ENCODE data around the gene LCOR.

LCOR gene

DNA sequence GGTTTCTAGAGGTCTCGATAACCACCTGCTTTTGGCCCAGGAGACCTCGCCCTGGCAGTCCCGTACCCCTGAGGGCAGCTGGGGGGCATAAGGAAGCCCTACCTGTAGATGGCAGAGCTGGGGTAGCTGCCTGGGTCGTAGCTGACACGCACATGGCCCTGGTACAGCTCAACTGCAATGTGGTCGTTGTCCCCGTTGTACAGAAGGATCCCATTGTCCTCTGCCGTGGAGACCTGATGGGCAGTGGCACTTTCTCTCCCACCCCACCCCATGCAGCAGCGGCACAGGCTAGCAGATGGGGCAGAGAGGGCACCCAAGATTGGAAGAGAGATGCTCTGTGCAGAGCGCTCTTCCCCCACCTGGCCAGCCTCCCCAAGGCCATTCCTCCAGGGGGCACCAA, 172.5 kb downstream of the LCOR start:
- in situ Hi-C loops (cut with MboI; ENCODE audit: low sequenced_read_pairs), result no loop called here

DNA sequence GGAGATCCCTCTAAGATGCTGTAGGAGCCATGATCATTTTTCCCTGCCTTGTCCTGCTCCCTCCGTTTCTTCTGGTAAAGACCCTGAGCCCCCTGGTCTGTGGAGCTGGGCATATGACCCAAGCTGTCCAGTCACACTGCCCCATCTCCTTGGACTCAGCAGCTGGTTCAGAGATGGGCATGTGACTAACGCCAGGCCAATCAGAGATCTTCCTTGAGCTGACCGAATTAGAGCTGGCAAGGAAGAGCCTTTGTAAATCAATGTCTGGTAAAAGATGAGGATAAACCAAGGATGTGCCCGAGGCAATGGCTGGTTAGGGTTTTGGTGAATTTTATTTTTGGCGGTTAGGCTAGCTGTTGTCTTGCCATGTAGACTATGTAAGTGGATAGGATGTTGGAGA, 173.3 kb downstream of the LCOR start:
- in situ Hi-C loops (cut with MboI; ENCODE audit: low sequenced_read_pairs), result no loop called here

DNA sequence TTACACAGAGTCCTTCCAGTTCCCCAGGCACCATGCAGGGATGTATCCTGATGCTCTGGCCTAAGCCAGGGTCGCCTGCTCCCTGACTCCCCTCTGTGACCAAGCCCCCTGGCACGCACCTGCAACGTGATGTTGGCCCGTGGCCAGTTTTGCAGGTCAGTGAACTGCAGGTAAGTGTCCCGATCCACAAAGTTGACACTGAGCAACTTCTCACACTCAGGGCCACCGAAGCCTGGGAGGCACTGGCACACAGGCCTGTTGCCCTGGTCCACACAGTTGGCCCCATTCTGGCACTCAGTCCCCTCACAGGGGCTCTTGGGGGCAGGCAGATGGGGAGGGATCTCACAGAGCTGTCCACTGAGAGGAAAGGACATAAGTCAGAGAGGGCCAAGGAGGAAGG, 174.3 kb downstream of the LCOR start:
- in situ Hi-C loops (cut with MboI; ENCODE audit: low sequenced_read_pairs), result no loop called here

DNA sequence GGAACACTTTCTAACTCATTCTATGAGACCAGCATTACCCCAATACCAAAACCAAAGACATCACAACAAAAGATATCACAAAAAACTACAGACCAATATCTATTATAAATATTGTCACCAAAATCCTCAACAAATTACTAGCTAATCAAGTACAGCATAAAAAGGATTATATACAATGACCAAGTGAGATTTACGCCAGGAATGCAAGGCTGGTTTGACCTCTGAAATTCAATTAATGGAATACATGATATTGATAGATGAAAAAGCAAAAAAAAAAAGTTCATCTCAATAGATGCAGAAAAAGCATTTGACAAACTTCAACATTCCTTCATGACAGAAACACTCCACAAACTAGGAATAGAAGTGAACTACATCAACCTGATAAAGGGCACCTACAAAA, 175.3 kb downstream of the LCOR start:
- in situ Hi-C loops (cut with MboI; ENCODE audit: low sequenced_read_pairs), result no loop called here

DNA sequence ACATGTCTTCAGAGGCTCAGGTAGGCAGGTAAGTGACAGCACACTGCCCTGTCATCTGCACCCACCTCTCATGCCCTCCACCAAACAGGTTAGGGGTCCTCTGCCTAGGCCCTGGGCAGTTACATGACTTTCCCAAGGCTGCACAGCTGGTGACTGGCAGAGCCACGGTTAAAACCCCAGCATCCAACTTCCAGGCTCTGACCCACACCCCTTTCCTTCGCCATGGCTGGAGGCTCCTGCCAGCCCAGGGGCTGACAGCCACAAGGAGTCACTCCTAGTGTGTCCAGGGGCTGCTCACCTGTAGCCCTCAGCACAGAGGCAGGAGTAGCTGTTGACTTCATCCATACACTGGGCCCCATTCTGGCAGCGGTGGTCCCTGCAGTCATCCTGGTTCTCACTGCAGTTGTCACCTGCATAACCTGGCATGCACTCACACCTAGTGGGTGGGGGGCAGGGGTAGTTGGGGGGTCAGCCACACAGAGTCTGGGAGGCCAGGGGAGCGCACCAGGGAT, 178.7 kb downstream of the LCOR start:
- in situ Hi-C loops (cut with MboI; ENCODE audit: low sequenced_read_pairs), result no loop called here

DNA sequence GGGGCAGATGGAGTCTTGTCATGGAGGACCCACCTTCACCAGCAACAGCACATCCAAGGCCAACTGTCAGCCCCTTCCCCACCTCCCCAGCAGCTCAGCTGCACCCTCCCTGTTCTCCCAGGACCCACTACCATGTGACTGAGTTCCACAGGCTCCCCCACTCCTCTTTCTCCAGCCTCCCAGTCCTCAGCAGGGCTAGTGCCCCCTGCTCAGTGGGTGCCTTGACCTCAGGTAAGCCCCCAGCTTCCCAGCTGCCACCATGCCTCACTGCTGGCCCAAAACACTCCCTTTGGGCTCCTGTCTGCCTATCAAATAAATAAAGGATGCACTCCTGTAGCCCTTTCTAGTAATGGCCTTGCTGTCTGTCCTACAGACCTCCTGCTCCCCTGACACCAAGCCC, 179.3 kb downstream of the LCOR start:
- in situ Hi-C loops (cut with MboI; ENCODE audit: low sequenced_read_pairs), result no loop called here

DNA sequence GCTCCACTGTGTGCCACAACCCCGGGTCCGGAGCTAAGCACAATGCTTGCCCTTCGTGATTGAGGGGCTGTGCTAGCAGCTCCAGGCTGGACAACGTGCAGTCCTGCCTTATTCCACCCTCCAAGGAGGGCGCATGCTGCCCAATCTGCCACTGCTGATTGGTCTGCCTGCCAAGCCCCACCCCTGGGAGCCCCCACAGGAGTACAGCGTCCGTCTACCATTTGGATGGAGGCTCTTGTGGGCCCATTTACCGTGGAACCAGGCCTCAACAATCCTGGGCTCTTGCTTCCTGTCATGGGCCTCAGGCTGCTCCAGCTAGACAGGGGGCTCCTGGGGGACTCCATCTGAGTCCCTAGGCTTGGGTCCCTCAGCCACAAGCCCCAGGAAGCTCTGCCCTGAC, 180.4 kb downstream of the LCOR start:
- in situ Hi-C loops (cut with MboI; ENCODE audit: low sequenced_read_pairs), result no loop called here

DNA sequence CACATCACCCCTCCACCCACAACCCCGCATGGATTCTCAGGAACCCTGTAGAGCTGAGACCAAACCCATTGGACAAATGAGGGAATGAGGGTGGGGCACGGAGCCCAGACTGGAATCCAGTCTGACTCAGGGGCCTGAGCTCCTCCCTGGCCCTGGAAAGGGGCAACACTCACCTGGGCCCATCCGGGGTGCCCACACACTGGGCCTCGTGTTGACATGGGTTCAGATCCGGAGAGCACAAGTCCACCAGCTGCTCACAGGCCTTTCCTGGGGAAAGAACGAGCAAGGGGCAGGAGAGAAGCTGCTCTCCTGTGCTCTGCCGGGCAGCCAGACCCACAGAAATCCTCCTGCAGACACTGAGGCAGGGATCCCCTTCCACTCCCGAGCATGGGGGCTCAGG, 181.5 kb downstream of the LCOR start:
- in situ Hi-C loops (cut with MboI; ENCODE audit: low sequenced_read_pairs), result no loop called here

DNA sequence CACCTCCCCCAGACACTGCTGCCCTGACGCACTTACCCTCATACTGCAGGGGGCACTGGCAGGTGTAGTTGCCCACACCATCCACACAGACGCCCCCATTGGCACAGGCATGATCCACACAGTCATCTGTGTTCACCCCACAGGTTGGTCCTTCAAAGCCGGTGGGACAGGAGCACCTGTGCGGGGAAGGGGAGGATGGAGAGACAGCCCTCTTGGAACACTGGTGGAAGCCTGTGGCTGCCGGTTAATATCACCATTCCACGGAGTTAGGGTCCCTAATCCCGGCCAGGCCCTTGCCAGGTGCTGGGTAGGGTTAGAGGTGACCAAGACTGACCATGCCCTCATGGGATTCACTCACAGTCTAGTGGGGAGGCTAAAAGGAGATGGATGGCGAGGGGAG, 181.9 kb downstream of the LCOR start:
- in situ Hi-C loops (cut with MboI; ENCODE audit: low sequenced_read_pairs), result no loop called here

DNA sequence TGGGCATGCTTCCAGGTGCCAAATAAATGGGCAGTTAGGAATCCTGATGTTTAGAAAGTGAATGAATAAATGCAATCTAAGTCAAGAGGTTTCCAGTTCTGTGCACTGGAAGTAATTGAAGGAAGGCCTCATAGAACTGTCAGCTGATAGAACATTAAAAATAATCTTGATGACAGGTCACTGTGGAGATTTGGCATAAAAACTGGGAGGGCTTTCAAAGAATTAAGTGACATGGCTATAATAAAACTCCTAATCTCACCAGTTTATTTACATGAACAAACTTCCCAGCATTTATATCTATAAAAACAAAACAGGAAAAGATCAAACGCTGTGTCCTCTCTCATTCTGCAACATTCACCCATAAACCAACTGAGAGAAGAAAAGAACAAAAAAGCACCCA, 183.1 kb downstream of the LCOR start:
- in situ Hi-C loops (cut with MboI; ENCODE audit: low sequenced_read_pairs), result no loop called here

DNA sequence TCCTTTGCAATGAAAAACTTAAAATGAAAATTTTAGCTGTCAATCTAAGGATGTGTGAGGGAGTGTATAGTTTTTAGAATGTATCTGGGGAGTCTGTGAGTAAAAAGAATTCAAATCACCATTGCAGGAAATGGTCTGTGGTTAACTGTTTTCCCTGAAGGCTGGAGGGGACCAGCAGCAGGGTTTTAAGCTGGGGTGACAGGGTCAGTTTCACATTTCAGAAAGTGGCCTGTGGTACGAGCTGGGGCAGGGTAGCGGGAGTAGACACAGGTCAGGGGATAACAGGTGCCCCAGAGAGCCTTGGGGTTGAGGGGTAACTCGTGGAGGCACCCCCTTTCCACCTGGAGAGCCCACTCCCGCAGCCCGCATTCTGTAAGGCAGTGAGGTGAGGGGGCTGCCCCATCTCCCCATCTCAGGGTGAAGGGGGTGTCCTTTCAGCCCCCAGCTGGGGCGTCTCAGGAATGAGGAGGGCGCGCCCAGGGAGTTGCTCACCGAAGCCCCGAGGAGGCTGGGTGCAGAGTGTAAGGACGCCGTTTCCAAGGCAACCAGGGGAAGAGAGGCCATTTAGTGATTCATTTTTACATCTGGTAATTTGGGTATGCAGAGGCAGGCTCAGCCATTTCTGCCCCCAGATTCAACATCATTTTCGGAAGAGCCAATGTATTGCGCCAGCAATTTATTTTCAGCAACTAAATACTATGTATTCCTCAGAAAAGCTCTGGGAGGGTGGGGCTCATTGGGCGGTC, 184.8 kb downstream of the LCOR start:
- in situ Hi-C loops (cut with MboI; ENCODE audit: low sequenced_read_pairs), result no loop called here

DNA sequence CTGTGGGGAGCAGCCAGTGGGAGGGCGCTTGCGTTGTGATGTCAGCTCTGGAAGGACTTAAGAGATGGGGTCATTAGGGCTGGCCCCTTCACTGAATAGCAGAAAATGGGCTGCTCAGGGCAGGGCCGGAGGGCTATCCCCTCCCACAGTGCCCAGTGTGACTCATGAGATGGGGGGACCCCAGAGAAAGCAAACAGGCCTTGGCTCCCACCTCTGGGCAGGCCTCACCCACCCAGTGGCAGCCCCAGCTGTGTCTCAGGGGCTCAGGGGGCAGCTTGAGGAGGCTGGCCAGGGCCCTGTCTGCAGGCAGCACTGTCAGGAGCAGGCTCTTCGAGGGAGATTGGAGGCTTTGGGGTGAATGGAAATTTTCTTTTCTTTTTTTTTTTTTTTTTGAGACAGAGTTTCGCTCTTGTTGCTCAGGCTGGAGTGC, 185.4 kb downstream of the LCOR start:
- in situ Hi-C loops (cut with MboI; ENCODE audit: low sequenced_read_pairs), result no loop called here

DNA sequence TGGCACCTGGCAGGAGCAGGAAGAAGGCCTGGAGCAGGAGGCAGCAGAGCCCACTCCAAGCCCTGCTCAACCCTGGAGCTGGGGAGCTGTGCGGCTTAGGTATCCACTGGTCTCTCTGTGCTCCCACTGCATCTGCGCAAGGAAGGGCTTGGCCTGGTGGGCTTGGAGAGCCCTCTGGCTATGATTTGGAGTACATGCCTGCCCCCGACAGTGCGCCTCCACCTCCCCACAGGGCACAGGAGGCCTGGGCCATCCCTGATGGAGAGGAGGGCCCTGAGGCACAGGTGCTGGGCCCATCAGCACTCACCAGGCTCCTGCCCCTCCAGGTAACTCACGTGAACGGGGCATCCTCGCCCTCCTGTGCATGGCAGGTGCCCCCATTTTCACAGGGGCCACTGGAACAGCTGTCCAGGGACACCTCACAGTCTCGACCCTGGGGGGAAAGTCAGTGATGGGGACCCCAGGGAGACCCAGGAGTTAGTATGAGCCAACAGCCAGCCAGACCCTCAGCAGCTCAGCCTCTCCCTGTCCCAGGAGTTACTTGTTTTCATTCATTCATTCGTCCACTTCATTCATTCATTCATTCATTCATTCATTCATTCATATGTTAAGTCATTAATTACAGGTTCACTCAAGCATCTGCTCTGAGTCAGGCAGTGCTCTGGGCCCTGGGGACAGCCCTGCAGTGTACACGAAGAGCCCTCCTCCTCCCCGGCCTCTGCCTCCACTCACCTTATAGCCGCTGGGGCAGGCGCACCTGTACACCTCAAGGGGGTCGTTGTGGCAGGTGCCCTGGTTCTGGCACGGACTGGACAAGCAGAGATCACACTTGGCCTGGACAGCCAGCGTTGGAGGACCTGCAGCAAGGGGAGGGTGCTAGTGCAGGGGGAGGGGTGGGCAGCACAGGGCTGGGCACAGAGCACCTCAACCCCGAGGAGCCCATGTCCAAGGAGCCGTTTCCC, 186.4 kb downstream of the LCOR start:
- in situ Hi-C loops (cut with MboI; ENCODE audit: low sequenced_read_pairs), result no loop called here

DNA sequence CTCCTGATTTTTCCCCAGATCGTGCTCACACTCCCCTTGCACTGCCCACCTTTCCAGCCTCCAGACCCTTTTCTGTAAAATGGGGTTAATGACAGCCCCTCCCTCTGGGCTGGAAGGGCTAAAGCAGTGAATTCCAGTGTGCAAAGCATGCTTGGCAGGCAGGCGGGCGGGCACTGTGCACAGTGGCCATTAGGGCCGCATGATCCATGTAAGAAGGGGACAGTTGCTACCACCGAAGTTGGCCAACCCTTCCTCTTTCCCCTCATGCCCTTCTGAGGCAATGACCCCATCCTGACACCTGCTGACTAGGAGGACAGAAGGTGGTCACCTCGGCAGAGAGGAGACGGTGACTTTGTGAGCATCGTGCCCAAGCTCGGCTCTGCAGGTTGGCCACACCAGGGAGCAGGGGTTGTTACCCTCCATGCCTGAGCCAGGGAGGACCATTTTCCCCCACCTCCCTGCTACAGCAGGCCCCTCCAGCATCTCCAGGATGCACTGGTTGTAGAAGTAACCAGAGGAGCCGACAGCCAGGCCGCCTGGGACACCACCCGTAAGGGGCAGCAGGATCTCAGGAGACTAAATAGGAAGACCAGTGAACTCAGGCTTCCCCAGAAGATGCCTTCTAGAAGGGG, 187.2 kb downstream of the LCOR start:
- in situ Hi-C loops (cut with MboI; ENCODE audit: low sequenced_read_pairs), result no loop called here

DNA sequence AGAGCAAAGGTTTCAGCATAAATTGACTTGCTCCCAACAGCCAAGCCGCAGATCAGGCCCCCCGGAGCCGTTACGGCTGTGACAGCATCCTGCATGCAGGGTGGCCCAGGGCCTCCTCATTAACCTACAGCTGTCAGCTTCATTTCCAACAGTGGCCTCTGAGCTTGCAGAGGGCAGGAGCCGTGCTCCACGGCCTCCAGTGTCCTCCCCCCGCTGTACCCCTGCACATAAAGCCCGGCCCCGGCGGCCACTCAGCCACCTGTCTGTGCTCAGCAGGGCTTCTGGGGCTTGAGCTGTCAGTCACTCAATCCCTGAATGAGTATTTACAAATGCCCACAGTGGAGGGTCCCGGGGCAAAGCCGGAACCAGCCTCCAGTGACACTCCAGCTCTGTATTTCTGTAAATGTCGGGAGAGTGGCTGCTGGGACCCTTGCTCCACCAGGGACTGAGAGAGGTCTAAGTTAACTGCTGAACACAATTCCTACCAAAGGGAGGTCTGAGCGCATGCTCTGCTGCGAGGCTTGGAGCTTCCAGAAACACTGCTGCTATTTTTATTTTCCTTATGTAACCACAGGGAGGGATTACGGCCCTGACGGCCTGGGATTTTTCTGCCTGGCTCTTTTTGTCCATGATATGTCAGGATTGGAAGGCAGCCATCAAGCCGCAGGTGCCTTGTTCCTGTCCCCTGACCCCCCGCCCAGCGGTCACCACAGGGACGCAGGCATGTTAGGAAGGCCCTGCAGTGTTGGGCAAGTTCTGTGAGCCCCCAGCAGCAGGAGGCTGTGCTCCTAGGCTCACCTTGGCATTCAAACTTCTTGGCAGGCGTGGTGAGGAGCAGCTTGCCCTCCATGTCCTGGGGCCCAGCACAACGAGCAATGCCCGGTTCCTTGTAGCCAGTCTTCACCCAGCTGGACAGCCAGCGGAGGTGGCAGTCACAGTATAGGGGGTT, 188.6 kb downstream of the LCOR start:
- in situ Hi-C loops (cut with MboI; ENCODE audit: low sequenced_read_pairs), result no loop called here

DNA sequence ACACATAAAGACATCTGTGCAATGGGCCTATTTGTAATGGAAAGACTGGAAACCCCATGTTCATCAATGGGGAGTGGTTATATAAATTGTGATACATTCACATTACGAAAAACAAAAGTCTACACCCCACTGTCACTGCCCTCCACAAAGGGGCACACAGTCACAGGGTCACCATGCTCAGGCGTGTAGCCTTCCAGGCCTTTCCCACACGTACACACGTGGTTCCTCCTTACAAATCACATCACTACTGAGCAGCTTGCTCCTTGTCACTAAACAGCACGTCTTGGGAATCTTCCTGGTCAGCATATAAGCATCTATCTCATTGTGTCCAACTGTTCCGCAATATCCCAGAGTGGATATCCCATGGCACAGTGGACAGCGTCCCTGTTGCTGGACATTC, 190.5 kb downstream of the LCOR start:
- in situ Hi-C loops (cut with MboI; ENCODE audit: low sequenced_read_pairs), result no loop called here

DNA sequence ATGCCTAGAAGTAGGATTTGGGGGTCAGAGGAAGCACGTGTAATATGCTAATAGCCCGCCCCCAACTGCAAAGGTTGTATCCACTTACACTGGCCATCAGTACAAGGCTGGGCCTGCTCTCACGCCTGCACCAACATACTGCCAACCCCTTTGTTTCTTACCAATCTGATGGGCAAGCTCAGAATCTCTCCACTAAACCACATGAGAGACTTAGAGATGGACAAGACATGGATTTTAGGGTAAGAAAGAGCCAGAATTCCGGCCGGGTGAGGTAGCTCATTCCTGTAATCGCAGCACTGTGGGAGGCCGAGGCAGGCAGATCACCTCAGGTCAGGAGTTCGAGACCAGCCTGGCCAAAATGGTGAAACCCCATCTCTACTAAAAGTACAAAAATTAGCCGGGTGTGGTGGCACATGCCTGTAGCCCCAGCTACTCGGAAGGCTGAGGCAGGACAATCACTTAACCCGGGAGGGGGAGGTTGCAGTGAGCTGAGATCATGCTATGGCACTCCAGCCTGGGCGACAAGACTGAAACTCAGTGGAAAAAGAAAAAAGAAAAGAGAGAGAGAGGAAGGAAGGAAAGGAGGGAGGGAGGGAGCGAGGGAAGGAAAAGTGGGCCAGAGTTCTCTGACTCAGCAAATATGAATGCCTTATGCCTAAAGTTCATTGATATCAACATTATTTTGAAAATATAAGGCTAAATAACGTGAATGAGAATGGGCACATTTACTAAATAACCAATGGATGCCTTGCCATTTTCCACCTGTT, 191.5 kb downstream of the LCOR start:
- in situ Hi-C loops (cut with MboI; ENCODE audit: low sequenced_read_pairs), result no loop called here

DNA sequence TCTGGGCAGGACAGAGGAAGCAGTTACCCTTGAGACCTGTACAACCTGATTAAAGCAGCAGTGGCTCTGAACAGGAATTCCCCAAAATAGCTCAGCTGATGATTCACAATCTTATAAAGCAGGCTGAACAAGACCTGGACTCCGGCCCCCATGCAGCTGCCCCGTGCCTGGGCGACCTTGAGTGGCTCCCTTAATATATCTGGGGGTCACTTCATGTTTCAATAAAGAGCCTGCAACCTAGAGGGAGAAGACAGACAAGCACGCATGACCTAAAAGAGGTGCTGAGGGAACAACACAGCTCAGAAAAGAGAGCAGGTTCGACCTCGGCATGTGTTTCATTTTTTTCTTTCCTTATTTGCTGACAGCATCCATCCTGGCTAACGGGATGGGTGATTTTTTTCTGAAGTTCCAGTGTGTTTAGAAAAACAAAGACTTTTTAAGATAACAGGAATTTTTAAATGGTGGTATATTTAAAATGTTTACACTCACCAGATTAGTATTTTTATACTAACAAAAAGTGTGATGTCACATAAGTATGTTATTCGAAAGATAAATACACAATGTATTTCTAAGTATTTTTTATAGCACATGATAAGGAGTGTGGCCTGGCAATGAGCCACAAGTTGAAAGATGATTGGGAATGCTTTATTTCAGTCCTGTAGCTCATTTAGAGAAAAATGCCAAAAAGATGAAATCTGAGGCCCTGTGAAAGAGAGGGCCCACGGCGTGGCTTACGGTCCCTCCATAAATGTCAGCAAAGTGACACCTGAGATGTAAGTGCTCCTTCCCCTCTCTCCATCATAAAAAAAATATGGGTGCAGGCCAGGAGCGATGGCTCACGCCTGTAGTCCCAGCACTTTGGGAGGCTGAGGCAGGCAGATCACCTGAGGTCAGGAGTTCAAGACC, 192.3 kb downstream of the LCOR start:
- in situ Hi-C loops (cut with MboI; ENCODE audit: low sequenced_read_pairs), result no loop called here

Data from hTERT RPE-1 (cell line).